Measurements from ENCODE around the gene KLF16.

Gene KLF16

DNA sequence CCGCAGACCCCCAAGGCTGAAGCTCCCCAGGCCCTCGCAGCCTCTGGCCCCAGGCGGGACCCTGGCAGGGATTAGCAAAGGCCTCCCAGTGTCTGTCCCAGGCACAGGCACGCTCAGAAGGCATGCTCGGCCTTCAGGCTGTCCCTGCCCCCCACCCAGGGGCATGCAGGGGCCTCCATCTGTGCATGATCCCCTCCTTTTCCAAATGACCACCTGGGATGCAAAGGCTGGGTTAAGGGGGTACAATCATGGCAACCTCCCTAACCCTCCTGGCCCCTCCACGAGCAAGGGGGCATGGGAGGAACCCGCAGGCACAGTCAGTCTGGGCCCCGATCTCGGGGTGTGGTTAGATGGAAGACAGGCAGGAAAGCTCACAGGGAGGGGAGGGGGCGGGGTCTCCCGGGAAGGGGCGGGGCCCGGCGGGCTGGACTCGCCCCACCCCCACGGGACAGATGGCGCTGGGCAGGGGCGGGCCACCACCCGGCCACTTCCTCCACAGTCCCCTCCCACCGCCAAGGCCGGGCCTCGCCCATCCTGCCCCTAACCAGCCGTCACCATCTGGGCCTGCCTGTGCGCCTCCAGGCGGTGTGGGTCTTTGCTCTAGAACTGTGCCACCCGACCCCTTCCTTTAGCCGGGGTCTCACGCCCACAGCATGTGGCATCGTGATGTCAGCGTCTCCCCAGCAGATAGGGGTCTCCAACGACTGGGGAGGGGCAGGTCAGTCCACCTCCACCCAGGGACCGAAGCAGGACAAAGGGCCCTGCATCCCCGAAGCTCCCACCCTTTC, 8.1 kb downstream of the KLF16 start:
- DNase-seq (ENCODE audit: low read depth in 2 of 2), result peak; percentile 84 to 86

DNA sequence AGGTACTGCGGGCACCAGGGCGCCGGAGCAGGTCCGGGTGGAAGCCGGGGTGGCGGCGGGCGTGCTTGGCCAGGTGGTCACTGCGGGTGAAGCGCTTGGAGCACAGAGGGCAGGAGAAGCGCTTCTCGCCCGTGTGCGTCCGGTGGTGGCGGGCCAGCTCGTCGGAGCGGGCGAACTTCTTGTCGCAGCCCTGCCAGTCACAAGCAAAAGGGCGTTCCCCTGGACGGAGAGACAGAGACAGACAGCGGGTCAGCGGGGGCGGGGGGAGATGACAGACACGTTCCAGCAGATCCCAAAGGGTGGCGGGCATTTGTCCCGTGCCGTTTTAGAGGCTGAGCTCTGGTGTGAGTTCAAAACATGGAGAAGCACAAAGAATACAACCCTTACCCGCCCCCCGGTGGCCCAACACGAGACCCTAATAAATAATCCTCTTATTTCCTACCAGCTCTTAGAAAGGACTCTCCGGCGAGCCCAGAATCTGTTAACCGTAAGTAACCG, 8.8 kb downstream of the KLF16 start:
- DNase-seq (ENCODE audit: low read depth in 2 of 2), result no peak

DNA sequence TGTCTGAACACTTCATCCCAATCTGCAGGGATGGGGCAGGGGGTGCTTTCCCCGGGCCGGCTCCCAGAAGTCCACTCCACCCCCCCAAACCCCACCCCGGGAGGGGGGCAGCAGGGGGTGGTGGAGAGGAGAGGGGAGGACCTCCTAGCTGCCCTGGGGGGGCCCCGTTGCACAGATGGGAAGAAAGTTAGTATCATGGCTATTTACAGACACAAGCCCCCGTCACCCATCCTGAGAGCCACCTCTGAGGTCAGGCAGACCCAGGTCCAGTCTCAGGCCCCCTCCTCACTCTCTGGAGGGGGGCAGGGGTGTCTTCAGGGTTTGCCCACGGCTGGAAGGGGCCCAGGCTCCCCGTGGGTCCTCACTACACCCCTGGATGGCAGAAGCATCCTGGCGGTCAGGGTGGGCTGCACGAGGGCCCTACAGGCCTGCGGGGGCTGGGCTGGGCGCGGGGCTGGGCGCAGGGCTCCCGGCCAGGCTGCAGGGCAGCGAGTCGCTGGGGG, 9.3 kb downstream of the KLF16 start:
- no peak for DNase-seq (ENCODE audit: low read depth in 2 of 2)

DNA sequence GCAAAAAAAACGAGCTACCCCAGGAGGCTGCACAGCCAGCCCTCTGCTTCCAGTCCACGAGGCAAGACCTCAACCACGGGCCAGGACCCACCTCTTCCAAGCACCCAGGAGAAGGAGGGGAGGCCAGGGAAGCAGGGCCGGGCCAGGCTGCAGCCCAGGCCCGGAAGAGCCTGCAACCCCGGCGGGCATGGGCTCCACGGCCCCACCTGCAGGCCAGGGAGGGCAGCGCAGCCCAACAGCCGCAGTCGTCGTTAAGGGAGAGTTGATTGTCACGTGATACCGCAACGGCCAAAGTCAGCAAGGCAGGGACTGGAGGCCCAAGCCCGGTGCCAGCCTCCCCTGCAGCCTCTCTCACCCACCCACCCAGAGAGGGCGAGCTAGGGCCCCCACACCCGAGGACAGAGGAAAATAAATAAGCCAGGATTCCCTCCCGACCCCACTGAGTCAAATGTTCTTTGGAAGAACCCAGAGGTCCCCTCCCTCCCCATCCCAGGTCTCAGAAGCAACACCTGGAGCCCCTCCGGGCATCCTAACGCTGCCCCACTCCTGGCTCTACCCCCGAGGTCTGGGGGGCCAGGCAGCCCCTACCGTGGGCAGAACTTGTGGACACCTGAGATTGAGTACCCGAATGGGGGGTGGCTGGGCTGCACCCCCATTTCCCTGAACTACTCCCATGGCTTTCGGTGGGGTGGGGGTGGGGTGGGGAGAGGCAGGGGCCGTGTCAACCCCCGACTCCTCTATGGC, 9.9 kb downstream of the KLF16 start:
- DNase-seq (ENCODE audit: low read depth in 2 of 2), result peak; percentile 75 to 76

DNA sequence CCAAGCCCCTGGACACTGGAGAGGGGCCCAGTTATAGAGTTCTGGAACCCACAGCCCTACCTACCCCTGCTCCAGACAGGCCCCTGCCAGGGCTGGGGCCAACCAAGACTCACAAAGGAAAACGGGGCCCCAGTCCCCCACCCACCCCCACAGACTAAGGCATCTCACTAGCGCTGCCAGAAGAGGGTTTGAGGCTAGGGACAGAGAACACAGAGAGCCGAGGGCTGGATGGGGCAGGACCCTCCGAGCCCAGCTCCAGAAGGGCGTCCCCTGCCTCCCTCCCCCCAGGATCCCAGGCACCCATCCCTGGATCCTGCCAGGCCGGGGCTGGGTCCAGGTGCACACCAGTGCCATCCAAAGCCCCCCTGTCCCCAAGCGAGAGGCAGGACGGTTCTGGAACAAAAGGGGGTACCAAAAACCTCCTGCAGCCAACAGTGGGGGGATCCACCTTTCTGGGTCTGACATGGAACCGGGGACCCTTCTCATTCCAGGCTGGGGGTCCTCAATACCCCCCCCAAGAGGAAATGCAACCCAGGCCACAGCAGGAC, 10.7 kb downstream of the KLF16 start:
- DNase-seq (ENCODE audit: low read depth in 2 of 2), result no peak

DNA sequence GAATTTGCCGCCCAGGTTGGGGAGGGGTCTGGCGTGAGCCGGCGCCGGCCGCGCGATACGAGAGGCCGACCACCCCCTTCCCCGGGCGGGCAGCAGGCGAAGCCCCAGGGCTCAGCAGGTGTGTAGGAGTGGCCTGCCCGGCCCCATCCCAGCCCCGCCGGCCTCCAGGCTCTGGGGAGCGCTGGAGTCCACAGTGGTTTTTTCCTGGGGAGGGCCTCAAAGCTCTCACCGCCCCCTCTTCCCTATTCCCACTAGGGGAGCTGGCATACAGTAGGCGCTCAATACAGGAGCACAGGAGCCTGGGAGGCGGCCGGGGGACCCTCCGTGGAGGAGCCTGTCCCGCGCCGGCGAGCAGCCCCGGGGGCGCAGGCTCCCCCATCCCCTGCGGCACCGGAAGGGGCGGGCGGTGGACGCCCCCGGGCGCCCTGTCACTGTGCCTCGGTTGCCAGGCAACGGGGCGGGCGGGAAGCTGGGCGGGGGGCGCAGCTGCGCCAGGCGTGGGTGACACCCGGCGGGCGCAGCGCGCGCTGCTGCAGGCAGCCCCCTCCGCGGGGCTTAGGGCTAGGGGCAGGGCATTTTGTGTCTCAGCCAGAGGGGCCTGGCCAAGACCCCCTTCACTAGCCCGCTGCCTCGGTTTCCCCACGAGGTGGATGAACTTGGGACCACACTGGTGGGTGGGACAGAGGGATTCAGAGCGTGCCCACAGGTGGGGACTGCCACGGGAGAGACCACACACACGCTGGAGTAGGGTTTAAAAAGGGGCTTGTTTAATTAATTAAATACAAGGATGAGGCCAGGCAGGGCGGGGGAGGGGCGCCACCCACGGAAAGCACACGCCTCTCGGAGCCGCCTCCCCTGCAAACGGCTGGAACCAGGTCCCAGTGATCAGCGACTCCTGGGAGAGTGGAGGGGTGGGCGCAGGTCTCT, 11.5 kb downstream of the KLF16 start:
- DNase-seq (ENCODE audit: low read depth in 2 of 2), result peak in 1 of 2 donors; percentile 54

DNA sequence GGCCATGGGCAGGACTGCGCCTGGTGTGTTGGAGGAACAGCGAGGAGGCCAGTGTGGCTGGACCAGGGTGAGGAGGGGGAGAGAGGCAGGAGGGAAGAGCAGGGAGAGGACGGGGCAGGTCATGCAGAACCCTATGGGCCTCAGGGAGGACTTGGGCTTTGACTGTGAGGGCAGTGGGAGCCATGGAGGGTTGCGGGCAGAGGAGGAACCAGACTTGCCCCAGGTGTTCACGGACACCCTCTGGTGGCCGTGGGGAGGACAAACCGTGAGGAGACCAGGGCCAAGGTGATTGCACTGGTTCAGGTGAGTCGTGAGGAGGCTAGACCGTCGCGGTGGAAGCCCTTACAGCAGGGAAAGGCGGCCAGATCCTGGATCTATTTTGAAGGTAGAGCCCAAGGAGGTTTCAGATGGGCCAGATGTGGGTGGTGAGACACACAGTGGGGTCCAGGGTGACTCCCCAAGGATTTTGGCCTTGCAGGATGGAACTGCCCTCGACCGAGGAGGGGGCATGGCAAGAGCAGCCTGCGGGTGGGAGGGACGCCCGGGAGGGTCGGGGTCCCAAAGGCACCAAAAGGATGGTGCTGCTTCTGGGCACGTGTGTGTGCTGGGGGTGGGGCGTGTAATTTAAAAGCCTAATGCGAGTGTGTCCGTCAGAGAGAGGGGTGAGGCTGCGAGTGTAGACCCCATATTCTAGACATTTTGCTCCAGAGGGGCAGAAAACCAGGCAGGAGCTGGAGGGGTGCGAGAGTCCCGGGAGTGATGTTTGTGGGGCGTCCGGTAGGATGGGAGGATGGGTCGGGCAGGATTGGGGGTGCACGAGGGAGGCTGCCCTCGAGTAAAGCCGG, 12.3 kb downstream of the KLF16 start:
- no peak for DNase-seq (ENCODE audit: low read depth in 2 of 2)

DNA sequence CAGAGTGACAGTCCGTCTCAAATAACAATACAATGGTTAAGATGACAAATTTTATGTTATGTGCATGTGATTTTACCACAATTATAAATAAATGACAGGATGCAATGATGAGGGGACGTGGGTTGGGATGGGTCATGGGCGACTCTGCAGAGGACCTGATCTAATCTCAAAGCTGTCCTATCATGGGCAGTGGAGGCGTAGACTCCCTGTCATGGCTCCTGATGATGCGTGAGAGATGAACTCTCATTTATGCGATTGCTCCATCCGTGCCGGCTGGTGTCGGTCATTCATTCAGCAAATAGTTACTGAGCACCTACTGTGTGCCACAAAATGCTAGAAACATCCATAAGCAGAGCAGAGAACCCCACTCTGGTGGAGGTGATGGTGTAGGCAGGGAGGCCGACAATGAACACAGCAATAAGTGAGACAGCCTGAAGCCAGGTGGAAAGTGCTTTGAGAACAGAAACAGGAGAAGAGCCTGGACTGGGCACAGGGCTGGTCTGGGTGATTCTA, 13.4 kb downstream of the KLF16 start:
- DNase-seq (ENCODE audit: low read depth in 2 of 2), result no peak

DNA sequence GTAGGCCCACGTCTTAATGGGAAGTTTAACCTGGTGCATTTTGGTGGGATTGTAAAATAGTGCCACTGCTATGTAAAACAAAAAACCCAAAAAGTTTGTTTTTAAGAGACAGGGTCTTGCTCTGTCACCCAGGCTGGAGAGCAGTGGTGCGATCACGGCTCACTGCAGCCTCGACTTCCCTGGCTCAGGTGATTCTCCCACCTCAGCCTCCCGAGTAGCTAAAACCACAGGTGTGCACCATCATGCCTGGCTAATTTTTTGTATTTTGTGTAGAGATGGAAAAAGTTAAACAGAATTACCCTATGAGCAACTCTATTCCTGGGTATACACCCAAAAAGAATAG, 14.3 kb downstream of the KLF16 start:
- no peak for DNase-seq (ENCODE audit: low read depth in 2 of 2)

DNA sequence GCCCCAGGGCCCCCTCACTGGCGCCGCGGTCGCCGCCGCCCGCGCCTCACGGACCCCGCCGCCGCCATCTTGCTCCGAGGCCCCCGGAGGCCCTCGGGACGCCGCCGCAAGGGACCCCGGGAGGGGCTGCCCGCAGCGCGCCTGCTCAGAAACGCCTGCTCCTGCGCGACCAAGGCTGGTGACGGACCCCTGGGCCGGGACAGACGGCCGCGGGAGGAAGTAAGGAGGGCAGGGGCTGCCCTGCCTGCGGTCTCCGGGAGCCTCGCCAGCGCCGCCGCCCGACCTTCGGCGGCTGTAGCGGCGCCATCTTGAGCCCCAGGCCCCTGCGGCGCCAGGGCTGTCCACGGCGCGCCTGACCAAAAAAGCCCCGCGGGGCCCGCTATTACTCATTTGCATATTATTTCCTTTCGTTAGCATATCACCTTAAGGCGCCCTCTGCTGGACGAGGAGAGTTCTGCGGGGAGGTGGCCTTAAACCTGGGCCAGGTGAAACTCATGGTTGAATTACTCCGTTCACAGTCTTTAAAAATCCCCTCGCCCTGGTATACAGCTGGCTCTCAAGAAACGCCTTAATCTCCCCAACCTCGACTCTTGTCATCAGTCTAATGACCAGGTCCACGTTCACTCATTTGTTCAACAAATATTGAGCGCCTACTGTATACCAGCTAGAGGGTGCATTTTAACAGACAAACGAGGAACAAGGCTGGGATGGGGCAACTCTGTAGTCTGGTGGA, 14.8 kb downstream of the KLF16 start, which contains the start of gene REXO1:
TSS of gene REXO1 (minus strand) at position 85 of the 733 bp plus-strand sequence. CDS start 125 bp downstream, outside the sequence.
- DNase-seq (ENCODE audit: low read depth in 2 of 2), result peak; percentile 91

DNA sequence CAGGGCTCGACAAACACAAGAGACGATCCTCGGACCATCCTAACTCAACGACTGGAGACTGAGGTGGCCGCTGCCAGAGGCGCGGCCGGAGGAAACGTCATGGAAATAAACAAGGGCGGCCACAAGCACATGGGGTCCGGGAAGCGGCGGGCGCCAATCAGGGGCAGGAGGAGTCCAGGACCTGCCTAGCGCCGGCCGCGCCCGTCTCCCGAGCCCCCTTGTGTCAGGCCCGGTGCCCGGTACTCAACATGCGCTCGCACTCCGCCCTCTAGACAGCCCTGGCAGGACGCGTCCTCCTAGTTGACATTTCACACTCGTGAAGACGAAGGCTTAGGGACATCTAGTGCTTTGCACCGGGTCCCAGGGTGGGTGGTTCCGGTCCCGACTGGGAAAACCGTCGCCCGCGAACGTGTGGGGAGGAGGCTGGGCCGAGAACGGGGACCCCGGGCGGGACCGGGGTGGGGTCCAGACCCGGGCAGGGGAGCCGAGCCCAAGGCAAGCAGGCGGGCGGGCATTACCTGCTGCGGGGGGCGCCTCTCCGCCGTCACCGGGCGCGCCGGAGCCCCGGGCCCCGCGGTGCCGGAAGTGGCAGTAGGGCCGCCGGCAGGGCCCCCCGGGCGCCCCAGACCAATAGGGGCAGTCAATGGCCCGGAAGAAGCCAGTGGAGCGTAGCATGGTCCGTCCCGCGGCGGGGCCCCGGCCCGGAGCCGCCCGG, 15.5 kb downstream of the KLF16 start:
- peak in 1 of 2 donors; percentile 33 for DNase-seq (ENCODE audit: low read depth in 2 of 2)

DNA sequence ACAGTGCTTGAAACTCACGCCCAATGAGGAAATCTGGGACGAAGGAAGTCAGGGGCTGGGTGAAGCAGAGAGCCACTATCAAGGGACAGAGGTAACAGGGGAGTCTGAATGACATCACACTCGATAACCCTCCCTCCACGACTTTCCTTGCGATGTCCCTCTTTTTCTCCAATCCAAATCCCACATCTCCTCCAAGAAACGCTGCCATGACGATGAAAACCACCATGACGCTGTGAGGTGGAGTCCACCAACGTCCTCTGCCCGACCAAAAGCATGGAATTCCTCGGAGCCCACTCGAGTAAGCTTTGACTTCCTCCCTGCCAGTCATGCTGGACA, 16.1 kb downstream of the KLF16 start:
- DNase-seq (ENCODE audit: low read depth in 2 of 2), result no peak

DNA sequence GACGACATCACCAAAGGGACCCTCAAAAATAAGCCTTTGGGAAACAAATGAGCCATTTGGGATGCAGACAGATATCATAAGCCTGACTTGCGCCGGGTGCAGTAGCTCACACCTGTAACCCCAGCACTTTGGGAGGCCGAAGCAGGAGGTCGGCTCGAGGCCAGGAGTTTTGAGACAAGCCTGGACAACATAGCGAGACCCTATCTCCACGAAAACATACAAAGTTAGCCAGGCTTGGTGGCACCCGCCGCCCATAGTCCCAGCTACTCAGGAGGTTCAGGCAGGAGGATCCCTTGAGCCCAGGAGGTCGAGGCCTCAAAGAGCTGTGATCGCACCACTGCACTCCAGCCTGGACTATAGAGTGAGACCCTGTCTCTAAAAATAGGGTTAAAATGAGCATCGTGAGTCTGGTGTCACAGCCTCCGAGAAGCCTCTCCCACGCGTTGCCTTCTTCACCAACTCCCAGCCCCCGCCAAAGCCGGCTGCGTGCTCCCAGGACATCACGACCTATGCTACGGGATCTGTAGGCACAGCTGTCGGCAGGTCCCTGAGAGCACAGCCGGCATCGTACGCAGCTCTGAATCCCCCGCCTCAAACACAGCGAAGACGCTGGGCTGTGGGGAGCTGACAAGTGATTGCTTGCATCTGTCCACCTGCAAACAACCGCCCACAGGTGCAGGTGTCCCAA, 16.7 kb downstream of the KLF16 start:
- DNase-seq (ENCODE audit: low read depth in 2 of 2), result no peak

DNA sequence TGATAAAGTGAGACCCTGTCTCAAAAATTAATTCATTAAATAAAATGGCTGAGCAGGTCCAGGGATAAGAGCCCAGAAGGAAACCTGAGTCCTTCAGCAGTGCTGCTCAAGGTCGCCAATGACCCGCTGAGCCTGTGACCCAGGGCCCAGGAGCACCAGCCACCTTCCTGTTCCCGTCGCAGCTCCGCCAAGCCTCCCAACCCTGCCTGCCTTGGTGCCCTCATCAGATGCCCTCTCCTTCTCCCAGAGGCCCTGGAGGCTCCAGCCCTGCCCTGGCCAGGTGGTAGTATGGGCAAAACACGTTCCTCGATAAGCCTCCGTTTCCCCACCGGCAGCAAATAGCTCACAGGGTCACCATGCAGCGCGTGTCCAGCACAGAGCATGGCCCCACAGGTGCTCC, 17.7 kb downstream of the KLF16 start:
- no peak for DNase-seq (ENCODE audit: low read depth in 2 of 2)

DNA sequence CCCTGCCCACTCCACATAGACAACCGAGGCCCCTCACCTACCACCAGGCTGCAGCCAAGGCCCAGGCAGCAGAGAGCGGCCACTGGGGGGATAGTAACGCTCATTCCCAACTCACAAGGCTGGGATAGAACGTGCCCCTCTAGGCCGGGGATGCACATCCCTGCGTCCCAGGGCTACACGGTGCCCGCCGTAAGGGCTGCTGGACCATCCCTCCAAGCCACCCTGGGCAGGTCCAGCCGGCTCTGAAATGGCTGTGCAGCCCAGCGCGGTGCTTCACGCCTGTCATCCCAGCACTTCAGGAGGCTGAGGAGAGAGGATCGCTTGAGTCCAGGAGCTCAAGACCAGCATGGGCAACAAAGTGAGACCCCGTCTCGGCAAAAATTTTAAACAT, 18.3 kb downstream of the KLF16 start:
- DNase-seq (ENCODE audit: low read depth in 2 of 2), result no peak

DNA sequence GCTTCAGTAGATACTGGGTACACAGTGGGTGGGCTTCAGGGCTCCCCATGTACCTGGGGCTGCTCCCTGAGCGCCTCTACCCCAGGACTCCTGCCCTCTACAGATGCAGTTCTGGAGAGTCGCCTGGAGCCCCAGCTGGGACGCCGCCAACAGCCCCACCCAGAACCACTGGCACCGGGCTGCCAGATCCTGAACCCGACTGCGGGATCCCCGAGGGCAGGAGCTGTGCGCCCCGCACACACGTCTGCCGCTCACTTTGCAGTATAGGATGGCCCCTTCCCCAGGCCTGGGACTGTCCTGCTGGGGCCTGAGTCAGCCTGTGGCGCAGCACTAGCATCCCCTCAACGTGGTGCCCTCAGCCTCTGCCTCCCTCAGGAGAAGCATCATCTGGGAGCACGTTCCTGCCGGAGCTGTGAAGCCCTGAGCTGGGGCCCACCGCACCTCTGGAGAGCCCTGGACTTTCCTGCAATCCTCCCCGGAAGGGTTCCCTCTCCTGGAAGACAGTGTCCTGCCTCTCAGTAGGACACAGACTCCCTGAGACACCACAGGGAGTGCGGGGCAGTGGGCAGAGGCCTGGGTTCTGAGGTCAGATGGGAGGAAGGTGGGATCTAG, 18.8 kb downstream of the KLF16 start:
- no peak for DNase-seq (ENCODE audit: low read depth in 2 of 2)

DNA sequence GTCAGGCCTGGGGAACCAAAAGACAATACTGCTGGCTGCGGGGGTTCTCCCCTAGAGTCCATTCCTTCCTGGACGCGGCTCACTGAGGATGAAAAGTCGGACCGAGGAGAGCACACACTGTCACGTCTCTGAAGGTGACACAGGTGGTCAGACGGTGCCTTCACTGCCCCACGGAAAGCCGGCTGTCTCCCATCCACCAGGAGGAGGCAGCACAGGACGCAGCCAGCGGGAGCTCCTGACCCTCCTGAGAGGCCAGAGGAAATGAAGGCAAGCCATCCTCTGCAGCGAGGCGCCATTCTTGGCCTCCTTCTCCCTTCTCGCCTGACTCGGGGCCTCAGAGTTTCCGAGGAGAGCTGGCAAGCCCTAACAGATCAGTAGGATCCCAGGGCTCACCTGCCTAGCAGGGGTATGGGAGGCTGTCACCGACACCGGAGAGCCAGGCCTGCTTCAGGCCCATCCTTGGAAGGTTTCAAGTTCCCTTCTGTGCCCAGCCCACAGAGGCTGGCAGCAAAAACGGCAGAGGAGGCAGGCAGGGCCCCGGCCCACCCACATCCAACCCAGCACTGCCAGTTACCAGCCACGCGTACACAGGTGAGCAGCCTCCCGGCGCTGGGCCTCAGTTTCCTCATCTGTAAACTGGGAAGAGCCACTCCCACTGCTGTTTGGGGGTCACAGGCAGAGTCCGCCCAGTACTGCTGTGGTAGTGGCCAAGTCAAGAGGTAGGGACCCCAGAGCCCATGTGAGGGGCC, 19.6 kb downstream of the KLF16 start:
- no peak for DNase-seq (ENCODE audit: low read depth in 2 of 2)

Data from stimulated activated CD8-positive, alpha-beta memory T cell treated with anti-CD3 and anti-CD28 coated beads, Interleukin-15, amount 100 ng/mL, for 48 hours (primary cell).